ENCODE measurements around the gene COG5.
A peak's percentile ranks its signal among the peaks of the same experiment; 100 is the strongest.

GRCh38 chr7:107201795-107202450 is 361.8 kb downstream of the COG5 start:
- TF ChIP-seq POLR2AphosphoS5 (IDR thresholded peaks at IDR 0.05; ENCODE audit: low read depth, low read length) (no peak), CTCF (IDR thresholded peaks at IDR 0.05) (peak; percentile 73), SIN3A (IDR thresholded peaks at IDR 0.05; ENCODE audit: borderline replicate concordance, insufficient read depth, low read depth, low read length) (no peak)
- TF ChIP-seq, protein P1, sequence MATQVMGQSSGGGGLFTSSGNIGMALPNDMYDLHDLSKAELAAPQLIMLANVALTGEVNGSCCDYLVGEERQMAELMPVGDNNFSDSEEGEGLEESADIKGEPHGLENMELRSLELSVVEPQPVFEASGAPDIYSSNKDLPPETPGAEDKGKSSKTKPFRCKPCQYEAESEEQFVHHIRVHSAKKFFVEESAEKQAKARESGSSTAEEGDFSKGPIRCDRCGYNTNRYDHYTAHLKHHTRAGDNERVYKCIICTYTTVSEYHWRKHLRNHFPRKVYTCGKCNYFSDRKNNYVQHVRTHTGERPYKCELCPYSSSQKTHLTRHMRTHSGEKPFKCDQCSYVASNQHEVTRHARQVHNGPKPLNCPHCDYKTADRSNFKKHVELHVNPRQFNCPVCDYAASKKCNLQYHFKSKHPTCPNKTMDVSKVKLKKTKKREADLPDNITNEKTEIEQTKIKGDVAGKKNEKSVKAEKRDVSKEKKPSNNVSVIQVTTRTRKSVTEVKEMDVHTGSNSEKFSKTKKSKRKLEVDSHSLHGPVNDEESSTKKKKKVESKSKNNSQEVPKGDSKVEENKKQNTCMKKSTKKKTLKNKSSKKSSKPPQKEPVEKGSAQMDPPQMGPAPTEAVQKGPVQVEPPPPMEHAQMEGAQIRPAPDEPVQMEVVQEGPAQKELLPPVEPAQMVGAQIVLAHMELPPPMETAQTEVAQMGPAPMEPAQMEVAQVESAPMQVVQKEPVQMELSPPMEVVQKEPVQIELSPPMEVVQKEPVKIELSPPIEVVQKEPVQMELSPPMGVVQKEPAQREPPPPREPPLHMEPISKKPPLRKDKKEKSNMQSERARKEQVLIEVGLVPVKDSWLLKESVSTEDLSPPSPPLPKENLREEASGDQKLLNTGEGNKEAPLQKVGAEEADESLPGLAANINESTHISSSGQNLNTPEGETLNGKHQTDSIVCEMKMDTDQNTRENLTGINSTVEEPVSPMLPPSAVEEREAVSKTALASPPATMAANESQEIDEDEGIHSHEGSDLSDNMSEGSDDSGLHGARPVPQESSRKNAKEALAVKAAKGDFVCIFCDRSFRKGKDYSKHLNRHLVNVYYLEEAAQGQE (IDR thresholded peaks at IDR 0.05; ENCODE audit: insufficient read depth in 1 of 2, low read depth in 2 of 2, low read length in 1 of 2), result no peak
